Body of pancreas (tissue), 4 donors: Measurements from ENCODE around the gene NIT2.

Experiments
- CTCF ChIP-seq, 7 experiments: fragments of 450-650 bp in 4 of 7; fragments of 200-600 bp in 3 of 7; sonication (generic) in 3 of 7; IDR thresholded peaks; one replicate each; pipeline ENCODE4 v1.5.1; 2016 to 2019; ENCODE audit warnings: antibody characterized with exemption in 7 of 7
- POLR2A ChIP-seq, 3 donors: fragments of 450-650 bp; IDR thresholded peaks; one replicate each; pipeline ENCODE4 v1.6.1; 2016; ENCODE audit warnings: antibody characterized with exemption in 3 of 3, mild to moderate bottlenecking in 2 of 3

DNA sequence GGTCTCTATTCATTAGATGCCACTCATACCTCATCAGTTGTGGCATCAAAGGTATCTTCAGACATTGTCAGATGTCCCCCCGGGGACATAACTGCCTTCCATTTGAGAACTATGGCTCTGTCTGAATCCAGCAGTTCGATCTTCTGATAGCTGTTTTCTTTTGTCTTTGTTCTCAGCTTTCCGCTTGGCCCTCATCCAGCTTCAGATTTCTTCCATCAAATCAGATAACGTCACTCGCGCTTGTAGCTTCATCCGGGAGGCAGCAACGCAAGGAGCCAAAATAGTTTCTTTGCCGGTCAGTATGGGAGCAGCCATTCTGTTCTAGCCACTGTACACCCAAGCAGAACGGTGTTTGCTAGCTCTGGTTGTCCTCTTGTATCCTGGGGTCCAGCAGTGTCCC, 4.4 kb downstream of the NIT2 start:
- TF ChIP-seq POLR2A (IDR thresholded peaks at IDR 0.05) (no peak), CTCF (IDR thresholded peaks at IDR 0.05) (no peak)
